HEK293T (cell line): ENCODE measurements around the gene TMOD1.

Experiments
- ELF4 ChIP-seq: fragments of 450-650 bp; IDR thresholded peaks from 2 replicates; pipeline ENCODE4 v1.6.1; 2017; ENCODE audit warnings: antibody characterized with exemption
- FOXM1 ChIP-seq: fragments of 450-650 bp; IDR thresholded peaks from 2 replicates; pipeline ENCODE4 v1.6.1; 2017; ENCODE audit warnings: mild to moderate bottlenecking, borderline replicate concordance
- SP1 ChIP-seq: fragments of 450-650 bp; IDR thresholded peaks from 2 replicates; pipeline ENCODE4 v1.6.1; 2017
- SUZ12 ChIP-seq: fragments of 450-650 bp; IDR thresholded peaks from 2 replicates; pipeline ENCODE4 v1.6.1; 2016; ENCODE audit warnings: mild to moderate bottlenecking
- ZNF384 ChIP-seq: fragments of 450-650 bp; IDR thresholded peaks from 2 replicates; pipeline ENCODE4 v1.6.1; 2016

DNA sequence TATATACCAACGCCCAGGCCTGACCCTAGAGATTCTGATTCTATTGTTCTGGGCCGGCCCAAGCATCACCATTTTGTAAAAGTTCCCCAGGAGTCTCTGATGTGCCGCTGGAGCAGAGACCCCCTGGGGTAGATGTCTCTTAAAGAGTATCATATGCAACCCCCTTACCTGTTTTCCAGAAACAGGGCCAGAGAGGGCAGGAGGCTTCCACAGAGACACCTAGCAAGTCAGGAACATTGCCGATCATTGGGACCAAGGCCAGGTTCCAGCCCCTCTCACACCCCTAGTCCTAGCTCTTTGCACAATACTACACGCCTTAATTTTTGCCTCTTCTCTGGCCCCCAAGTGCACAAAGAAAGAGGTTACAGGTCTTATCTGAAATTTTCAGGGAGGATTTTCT lies 63.8 kb downstream of the TMOD1 start:
- TF ChIP-seq FOXM1 (no peak), SP1 (no peak), SUZ12 (no peak), ELF4 (no peak), ZNF384 (no peak)
